SK-N-DZ (cell line): ENCODE measurements around the gene TNIK.
"Not testable (repeated sequence)": the region's sequence is repeated elsewhere in the genome, so short reads cannot be mapped to it uniquely, and the experiment has no call there.

Experiments
- DNase-seq: peaks from one replicate; pipeline ENCODE4 v3.0.0-alpha.2; 2015; ENCODE audit warnings: low spot score

The TNIK gene

DNA sequence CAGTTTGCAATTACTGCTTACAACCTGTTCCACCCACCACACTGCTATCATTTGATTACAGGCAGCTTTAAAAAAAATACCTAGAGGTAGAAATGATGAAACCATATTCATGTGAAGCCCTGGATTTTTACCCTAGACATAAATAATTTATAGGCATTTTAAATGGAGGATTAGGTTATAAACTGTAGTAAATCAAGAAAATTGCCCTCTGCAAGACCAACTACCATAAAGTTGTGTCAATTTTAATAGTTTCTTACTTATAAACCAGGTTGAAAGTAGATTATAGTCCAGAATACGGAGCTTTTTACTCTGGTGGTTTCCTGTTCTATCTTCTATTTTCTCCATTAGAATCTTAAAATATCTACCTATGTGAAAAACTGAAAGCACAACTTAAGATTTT is 13.9 kb downstream of the TNIK start:
- no peak for DNase-seq

DNA sequence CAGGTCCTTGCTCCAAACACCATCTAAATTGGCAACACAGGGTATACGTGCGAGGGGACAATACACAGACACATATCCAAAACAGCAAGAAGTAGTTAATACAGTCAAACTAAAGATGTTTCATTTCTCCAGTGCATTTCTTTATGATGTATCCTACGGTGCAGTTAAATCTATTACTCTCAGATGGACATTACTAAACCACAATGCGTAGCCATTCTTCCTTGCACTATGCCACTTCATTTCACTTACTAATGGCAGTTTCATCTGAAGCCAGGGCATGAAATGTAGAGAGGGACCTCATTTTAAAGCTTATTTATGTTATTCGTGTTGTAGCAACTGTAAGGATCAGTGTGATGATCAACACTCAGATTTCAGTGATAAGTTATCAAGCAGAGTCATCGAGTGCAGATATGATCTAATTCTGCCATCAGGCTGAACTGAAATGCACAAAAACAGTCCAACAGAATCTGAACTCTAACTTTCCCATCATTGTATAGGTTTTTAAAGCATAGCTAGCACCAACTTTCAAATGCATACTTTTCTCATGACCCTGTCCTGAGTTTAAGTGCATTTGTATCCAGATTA is 14.5 kb downstream of the TNIK start:
- DNase-seq, result no peak

DNA sequence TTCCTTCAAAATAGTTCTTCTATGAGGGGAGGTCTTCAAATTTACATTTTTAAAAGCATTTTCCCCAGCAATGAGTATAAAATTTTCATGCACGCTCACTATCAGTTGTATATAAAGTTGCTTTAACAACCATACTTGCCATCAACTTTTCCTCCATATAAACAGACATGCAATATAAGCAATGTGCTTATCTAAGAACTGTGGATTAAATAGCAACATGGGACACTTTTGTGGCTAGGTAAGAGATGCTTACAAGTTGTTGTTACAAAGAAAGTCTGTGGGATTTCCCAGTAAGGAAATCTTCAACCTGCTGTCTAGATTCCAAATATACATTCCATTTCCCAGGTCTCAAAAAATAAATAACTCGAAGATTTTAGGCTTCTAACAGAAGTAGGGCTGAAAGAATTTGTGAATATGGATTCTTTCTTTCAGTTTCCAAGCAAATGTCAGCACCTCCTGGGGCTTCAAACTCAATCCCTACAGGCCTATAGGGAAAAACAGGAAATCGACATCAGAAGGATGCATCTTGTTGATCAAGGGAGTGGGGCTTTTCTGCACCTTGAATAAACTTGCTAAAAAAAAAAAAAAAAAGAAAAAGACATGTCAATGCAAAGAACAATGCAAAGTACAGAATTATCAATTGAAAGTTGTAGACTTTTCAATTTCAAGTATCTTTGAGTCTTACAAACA is 16.1 kb downstream of the TNIK start:
- DNase-seq, result no peak

DNA sequence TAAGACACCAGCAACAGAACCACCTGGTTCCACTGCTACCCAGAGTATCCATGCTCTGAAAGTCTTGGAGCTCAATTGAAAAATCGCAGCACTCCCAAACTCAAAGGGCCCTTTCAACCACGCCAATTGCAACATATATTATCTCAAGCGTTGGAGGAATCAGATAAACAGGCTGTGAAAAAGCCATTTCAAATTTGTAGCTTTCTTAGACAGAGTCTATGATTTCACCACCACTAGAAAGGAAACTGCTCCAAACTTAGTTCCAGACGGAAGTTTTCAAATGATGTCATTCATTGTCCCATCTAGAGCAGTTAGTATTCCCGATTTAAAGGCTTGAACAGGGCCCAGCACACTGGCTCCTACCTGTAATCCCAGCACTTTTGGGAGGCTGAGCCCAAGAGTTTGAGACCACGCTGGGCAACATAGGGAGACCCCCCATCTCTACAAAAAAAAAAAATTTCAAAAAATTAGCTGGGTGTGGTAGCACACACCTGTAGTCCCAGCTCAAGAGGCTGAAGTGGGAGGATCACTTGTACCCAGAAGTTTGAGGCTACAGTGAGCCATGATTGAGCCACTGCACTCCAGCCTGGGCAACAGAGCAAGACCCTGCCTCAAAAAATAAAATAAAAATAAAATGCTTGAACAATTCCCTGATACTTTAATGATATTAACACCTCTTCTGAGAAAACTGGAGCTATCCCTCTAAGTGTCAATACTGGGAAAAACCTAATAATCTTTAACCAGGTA is 16.8 kb downstream of the TNIK start:
- no peak for DNase-seq

DNA sequence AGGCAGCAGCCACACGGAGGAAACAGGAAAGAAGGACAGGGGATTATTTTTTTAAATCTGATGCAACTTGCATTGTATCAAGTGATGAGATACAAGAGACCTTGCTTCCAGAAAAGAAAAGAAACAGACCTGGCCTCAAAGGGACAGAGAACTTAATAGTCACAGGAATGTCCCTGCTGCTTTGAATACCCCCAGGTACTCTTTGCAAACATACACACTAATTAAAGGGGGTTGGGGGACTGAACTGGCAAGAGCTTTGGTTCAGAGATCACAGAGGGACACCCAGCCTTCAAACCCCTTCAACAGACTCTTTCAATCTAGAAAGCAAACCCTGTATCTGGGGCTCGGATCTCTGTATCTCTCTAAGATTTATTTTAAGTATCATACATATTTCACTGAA is 18.0 kb downstream of the TNIK start:
- DNase-seq, result no peak

DNA sequence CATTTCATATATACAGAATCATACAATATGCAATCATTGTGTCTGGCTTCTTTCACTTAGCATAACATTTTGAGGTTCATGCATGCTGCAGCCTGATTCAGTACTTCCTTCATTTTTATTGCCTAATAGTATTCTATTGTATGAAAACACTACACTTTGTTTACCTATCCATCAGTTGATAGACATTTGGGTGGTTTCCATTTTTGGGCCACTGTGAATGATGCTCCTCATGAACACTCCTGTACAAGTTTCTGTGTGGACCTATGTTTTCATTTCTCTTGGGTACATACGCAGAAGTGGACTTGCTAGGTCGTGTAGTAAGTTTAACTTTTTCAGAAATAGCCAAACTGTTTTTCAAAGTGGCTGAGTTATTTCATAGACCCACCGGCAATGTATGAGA is 18.8 kb downstream of the TNIK start:
- no peak for DNase-seq

DNA sequence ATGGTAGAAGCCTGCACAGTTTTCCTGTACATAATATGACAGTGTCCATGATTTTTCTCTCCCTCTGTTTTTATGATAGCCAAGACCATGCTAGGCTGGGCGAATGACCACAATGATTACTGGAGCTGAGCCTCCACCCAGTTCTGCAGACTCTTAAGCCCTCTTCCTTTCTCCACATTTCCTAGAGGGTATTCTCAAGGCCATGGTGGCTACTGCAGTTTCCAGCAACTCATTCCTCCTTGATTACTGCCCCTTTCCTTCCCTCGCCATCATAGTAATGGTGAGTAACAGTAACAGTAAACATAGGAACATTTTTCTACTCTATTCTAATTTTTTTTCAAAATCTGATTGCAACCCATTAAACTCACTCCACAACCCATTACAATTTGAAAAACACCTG is 20.2 kb downstream of the TNIK start:
- DNase-seq, result no peak

DNA sequence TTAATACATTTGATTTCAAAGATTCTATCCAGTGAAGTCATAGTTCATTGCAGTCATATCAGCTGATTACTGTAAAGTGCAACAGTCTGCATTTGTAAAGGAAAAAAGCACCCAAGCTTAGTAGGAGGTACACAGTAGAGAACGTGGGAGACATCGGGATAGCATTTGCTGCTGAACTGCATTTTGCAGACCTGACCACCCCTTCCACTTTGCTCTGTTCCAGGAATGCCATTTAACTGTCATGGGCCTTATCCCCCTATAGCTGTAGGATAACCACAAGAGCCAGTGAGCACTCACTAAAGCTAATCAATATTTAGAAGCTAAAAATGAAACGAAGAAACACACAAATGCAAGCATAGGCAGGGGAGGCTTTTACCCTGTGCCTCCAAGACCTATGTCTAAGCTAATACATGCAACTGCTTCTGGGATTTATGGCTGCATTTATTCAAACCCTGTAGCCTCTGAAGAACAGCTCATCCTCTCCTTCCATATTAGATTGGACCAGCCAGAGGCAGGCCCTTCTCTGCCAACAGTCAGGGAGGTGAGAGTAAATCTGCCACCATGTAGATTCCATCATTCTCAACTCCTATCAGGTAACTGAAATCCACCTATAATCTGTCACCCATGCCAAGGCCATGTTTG is 23.0 kb downstream of the TNIK start:
- DNase-seq, result no peak

DNA sequence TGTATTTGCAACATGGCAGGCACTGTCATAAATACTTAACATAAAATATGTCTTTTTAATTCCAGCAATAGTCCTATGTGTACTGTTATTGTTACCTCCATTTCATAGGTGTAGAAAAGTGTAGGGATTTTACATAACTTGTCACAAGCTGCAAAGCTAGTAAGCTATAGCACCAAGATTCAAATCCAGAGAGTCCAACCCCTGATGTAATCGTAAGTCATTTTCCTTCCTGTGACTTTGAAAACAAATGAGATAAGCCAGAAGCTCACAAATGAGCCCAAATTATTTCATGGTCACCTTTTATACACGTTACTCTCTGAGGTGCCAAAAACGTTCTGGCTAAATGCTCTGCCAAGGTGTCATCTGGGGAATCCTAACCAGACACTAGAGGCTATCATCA is 23.8 kb downstream of the TNIK start:
- DNase-seq, result no peak

DNA sequence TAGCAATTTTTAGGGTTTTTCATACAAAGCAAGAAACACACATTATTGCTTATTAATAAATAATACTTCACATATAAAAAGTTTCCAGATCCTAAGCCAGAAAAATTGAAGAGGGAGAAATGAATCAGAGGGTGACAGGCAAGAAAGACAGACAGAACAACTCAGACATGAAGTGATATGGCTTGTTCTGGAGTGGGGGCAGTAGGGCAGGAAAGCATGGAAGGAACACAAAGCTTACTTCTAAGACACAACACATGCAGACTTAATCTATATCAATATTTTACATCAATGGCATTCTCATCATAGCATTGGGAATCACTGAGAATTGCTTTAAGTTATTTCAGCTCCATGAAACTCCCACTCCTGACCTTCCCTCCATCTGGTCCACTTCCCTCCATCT is 24.4 kb downstream of the TNIK start:
- no peak for DNase-seq

DNA sequence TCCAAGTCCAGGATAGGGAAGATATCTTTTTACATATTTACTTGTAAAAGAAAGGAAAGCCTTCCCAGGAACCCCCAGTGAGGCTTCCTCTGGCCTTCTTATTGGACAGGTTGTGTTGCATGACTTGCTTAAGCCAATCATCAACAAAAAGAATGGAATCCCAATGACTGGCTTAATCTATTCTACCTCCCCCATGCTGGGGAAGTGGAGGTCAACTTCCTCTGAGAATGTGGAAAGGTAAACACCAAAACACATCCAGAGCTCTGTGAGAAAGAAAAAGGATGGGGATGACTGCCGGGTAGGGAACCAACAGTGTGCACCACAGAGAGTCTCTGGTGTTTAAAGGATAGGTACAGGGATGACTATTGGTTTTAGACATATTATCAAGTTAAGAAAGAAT is 25.1 kb downstream of the TNIK start:
- DNase-seq, result no peak

DNA sequence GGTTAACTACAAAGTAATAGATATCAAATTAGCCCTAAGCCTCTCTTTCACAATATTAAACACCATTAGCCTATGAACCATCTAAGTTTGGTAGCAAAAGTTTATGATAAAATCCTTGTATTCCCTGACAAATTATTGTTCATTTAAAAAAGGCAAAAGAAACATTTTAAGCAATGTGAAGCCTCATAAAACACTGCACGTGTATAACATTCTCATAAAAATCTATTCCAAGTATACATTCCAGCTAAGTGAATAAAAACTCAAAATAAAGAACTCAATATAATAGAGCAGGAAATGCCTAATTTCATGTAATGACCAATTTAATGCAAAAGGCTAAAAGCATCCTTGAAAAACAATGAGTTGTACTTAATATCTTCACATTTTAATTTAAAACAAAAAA is 27.7 kb downstream of the TNIK start:
- DNase-seq, result no peak

DNA sequence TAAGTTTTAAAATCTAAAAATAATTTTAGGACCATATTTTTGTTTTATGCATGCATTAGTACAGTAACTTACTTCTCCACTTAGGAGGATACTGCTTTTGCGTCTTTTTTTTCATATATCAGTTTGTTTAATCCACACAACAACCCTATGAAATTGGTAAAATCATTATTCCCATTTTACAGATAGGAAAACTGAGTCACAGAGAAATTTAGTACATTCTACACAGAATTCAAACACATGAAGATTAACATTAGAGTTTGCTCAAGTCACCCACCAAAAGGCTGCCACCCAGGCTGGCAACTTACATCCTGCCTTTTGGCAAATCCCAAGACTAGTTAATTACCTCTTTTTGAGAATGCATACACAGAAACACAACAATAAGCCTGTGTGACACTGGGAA is 28.7 kb downstream of the TNIK start:
- no peak for DNase-seq

DNA sequence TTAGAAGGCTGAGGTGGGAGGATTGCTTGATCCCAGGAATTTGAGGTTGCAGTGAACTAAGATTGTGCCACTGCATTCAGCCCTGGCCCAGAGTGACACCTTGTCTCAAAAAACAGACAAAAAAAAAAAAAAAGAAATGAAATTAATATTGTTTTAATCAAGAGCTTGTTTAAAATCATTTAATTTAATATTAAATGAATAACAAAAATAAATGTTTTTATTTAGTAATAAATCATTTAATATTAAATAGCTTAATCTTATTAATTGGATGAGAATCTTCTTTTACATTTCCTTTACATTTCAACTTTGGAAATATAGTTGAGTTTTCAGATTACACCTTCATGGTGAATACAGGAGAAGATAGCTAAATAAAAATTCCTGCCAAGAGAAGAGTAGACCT is 29.7 kb downstream of the TNIK start:
- DNase-seq, result no peak

DNA sequence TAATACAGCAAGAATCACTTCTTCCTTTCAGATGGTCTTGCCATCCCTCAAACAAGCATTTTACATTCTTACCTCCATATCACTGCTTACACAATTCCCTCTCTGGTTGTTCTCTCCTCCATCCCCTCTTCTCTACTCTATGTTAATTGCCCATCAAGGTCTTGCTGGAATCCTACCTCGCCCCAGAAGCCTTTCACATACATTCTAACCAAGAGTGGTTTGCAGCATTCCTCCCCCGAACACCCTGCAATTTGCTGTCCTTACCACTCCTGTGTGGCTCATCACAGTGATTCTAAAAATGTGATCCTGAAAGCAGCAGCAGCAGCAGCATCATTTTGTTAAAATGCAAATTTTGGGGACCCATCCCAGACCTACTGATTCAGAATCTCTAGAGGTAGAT is 30.6 kb downstream of the TNIK start:
- no peak for DNase-seq

DNA sequence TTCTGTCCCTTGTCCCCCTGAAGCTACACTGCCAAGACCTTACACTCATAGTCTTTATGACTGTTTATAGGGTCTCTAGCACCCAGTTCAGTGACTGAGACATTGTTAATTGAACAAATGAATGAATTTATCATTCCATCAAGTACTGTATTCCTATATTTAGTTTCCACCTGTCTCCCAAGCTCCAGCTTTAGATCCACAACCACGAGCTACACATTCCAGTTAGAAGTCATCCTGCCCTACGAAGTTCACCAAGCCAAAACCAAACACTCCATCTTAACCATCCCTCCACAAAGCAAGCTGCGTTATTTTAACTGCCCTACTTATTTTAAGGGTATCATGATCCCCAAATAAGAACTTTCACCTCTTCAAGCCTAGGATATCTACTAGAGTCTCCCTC is 31.3 kb downstream of the TNIK start:
- no peak for DNase-seq

DNA sequence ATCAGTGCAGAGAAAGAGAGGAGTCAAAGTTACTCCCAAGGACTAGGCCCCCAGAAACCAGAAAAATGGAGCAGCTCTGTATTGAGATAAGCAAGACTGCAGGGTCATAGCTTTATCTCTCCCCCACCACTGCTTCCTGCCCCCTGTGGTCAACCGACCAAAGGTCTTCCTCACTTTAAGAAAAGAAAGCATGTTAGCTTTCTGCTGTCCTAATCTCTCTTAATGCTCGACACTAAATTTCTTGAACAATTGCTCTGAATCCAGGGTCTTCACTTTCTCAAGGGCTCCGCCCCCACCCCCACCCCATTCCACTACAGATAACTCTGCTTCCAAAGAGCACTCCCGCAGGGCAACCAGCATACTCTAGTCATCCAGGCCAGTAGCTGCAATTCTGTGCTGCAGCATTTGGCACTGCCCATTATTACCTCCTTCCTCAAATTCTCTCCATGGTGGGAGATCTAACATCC is 31.9 kb downstream of the TNIK start:
- DNase-seq, result no peak

DNA sequence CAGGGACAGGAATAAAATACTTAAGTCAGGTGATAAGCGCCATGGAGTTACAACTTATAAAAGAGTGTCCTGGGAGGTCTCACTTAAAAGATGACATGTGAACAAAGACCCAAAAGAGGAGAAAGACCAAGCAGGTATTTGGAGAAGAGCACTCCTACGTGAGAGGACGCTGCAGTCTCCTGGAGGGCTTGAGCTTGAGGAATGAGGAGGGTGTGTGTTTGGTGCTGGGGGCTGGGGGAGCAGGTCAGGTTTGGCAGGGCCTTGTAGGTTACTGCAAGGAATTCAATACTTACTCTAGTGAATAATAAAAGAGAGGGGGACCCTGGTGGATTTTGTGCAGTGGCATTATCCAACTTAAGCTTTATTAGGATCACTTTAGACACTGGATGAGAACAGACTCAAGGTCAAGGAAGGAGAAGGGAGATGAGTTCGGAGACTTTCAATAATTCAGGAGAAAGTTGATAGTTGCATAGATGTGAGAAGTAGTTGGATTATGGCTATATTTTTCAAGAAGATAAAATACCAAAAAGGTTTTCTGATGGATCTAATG is 32.4 kb downstream of the TNIK start:
- DNase-seq, result no peak

DNA sequence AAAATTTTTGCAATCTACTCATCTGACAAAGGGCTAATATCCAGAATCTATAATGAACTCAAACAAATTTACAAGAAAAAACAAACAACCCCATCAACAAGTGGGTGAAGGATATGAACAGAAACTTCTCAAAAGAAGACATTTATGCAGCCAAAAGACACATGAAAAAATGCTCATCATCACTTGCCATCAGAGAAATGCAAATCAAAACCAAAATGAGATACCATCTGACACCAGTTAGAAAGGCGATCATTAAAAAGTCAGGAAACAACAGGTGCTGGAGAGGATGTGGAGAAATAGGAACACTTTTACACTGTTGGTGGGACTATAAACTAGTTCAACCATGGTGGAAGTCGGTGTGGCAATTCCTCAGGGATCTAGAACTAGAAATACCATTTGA is 36.1 kb downstream of the TNIK start:
- not testable (repeated sequence) for DNase-seq

DNA sequence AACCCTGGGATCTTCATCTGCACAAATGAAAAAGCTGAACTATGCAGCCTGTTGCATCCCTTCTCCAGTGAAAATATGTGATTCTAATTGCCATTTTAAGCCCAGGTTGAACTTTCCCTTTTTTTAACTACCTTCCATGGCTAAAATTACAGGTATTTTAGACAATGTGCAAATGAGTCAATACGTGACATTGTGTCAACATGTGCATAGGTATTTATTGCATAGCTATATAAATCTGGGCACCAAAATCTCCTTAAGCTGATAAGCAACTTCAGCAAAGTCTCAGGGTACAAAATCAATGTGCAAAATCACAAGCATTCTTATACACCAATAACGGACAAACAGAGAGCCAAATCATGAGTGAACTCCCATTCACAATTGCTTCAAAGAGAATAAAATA is 37.4 kb downstream of the TNIK start:
- DNase-seq, result not testable (repeated sequence)

DNA sequence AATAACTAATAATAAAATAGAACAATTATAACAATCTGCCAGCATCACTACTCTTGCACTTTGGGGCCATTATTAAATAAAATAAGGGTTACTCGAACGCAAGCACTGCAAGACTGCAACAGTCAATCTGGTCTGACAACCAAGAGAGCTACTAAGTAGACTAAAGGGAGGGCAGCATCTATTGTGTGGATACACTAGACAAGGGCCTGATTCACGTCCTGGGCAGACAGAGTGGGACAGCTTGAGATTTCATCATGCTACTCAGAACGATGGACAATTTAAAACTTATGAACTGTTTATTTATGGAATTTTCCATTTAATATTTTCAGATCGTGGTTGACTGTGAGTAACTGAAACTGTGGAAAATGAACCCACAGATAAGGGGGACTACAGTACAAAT is 39.5 kb downstream of the TNIK start:
- DNase-seq, result no peak

DNA sequence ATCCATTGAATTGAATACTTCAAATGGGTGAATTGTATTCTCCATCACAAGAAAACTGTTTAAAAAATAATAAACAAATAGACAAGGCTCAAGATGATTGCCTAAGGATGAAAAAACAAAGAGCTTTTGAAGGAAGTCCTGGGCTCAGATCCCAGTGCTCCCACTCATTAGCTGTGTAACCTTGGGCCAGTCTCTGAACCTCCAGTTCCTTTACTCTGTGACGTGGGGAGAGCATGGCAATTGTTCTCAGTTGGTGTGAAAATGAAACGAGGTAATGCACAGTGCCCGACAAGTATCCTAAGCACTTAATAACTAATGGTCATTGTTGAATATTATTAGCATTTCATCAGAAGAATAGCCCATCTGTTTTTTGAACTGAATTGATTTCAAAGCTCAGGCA is 40.7 kb downstream of the TNIK start:
- DNase-seq, result no peak
